Measurements from ENCODE around the gene SSBP4.
A peak's percentile ranks its signal among the peaks of the same experiment; 100 is the strongest.

The SSBP4 gene

GRCh38 chr19:18408053-18408476 lies 11.1 kb upstream of the SSBP4 start:
- H3K4me3 Mint-ChIP-seq = no peak overlapping the region
- peaks cover 8% of the 10 kb centered on the region for H3K27me3 Mint-ChIP-seq
- no peaks in the 10 kb centered on the region for H3K9me3 Mint-ChIP-seq
- no peaks in the 10 kb centered on the region for H3K36me3 Mint-ChIP-seq (ENCODE audit: low read depth)
- H3K27ac Mint-ChIP-seq = no peak overlapping the region
- peaks cover 3% of the 10 kb centered on the region for H3K4me1 Mint-ChIP-seq (ENCODE audit: low read depth)

- Mint-ChIP-seq H3K27me3 (peaks cover 14% of the 10 kb centered on the region), H3K4me1 (ENCODE audit: low read depth) (peaks cover 39% of the 10 kb centered on the region), H3K36me3 (ENCODE audit: low read depth) (no peaks in the 10 kb centered on the region), H3K27ac (no peak overlapping the region), H3K9me3 (no peaks in the 10 kb centered on the region), H3K4me3 (no peak overlapping the region)
These were observed 6.5 kb upstream of the SSBP4 start for GRCh38 chr19:18412610-18413239.

GRCh38 chr19:18414504-18415177 lies 4.6 kb upstream of the SSBP4 start:
- Mint-ChIP-seq H3K9me3 (no peaks in the 10 kb centered on the region), H3K4me3 (no peak overlapping the region), H3K4me1 (ENCODE audit: low read depth) (peaks cover 52% of the 10 kb centered on the region), H3K27me3 (peaks cover 23% of the 10 kb centered on the region), H3K27ac (no peak overlapping the region), H3K36me3 (ENCODE audit: low read depth) (no peaks in the 10 kb centered on the region)

GRCh38 chr19:18415178-18415867 lies 3.9 kb upstream of the SSBP4 start:
- Mint-ChIP-seq H3K27ac (peak overlapping the region; percentile 63), H3K4me3 (peak overlapping the region; percentile 66), H3K36me3 (ENCODE audit: low read depth) (no peaks in the 10 kb centered on the region), H3K27me3 (peaks cover 23% of the 10 kb centered on the region), H3K9me3 (no peaks in the 10 kb centered on the region), H3K4me1 (ENCODE audit: low read depth) (peaks cover 54% of the 10 kb centered on the region)

GRCh38 chr19:18416778-18417249 lies 2.4 kb upstream of the SSBP4 start:
- Mint-ChIP-seq H3K27me3 (peaks cover 20% of the 10 kb centered on the region), H3K27ac (peak overlapping the region; percentile 81), H3K4me3 (peak overlapping the region; percentile 75), H3K4me1 (ENCODE audit: low read depth) (peaks cover 66% of the 10 kb centered on the region), H3K36me3 (ENCODE audit: low read depth) (no peaks in the 10 kb centered on the region), H3K9me3 (no peaks in the 10 kb centered on the region)

- H3K4me3 Mint-ChIP-seq = peak overlapping the region; percentile 75
- H3K36me3 Mint-ChIP-seq (ENCODE audit: low read depth) = no peaks in the 10 kb centered on the region
- peak overlapping the region; percentile 71 for H3K27ac Mint-ChIP-seq
- peaks cover 20% of the 10 kb centered on the region for H3K27me3 Mint-ChIP-seq
- no peaks in the 10 kb centered on the region for H3K9me3 Mint-ChIP-seq
- H3K4me1 Mint-ChIP-seq (ENCODE audit: low read depth) = peaks cover 72% of the 10 kb centered on the region
These were observed 1.8 kb upstream of the SSBP4 start for GRCh38 chr19:18417250-18418028.

GRCh38 chr19:18418029-18418482 lies 1.1 kb upstream of the SSBP4 start:
- Mint-ChIP-seq H3K27ac (peak overlapping the region; percentile 65), H3K9me3 (no peaks in the 10 kb centered on the region), H3K4me1 (ENCODE audit: low read depth) (peaks cover 78% of the 10 kb centered on the region), H3K27me3 (peaks cover 15% of the 10 kb centered on the region), H3K36me3 (ENCODE audit: low read depth) (no peaks in the 10 kb centered on the region), H3K4me3 (peak overlapping the region; percentile 74)

GRCh38 chr19:18418483-18419194 lies 559 bp upstream of the SSBP4 start:
- H3K4me1 Mint-ChIP-seq (ENCODE audit: low read depth) = peaks cover 82% of the 10 kb centered on the region
- H3K27ac Mint-ChIP-seq = peak overlapping the region; percentile 65
- no peaks in the 10 kb centered on the region for H3K36me3 Mint-ChIP-seq (ENCODE audit: low read depth)

GRCh38 chr19:18419699-18420460 lies 682 bp downstream of the SSBP4 start:
- Mint-ChIP-seq H3K27ac (peak overlapping the region; percentile 79), H3K27me3 (peaks cover 9% of the 10 kb centered on the region), H3K4me1 (ENCODE audit: low read depth) (peaks cover 79% of the 10 kb centered on the region), H3K4me3 (peak overlapping the region; percentile 94), H3K36me3 (ENCODE audit: low read depth) (no peaks in the 10 kb centered on the region), H3K9me3 (no peaks in the 10 kb centered on the region)

More at GRCh38 chr19:18418483-18419194, 559 bp upstream of the SSBP4 start:
- Mint-ChIP-seq H3K27me3 (peaks cover 15% of the 10 kb centered on the region), H3K9me3 (no peaks in the 10 kb centered on the region), H3K4me3 (peak overlapping the region; percentile 74)

GRCh38 chr19:18420930-18421329 lies 1.7 kb downstream of the SSBP4 start:
- H3K27ac Mint-ChIP-seq = no peak overlapping the region
- H3K4me1 Mint-ChIP-seq (ENCODE audit: low read depth) = peaks cover 72% of the 10 kb centered on the region
- H3K27me3 Mint-ChIP-seq = peaks cover 9% of the 10 kb centered on the region
- H3K9me3 Mint-ChIP-seq = no peaks in the 10 kb centered on the region
- no peaks in the 10 kb centered on the region for H3K36me3 Mint-ChIP-seq (ENCODE audit: low read depth)
- peak overlapping the region; percentile 94 for H3K4me3 Mint-ChIP-seq

- Mint-ChIP-seq H3K9me3 (no peaks in the 10 kb centered on the region), H3K27me3 (peaks cover 9% of the 10 kb centered on the region), H3K4me1 (ENCODE audit: low read depth) (peaks cover 69% of the 10 kb centered on the region), H3K4me3 (peak overlapping the region; percentile 94), H3K36me3 (ENCODE audit: low read depth) (no peaks in the 10 kb centered on the region), H3K27ac (peak overlapping the region; percentile 89)
These were observed 2.3 kb downstream of the SSBP4 start for GRCh38 chr19:18421371-18421959.

- H3K27ac Mint-ChIP-seq = peak overlapping the region; percentile 89
- H3K4me1 Mint-ChIP-seq (ENCODE audit: low read depth) = peaks cover 59% of the 10 kb centered on the region
- no peaks in the 10 kb centered on the region for H3K36me3 Mint-ChIP-seq (ENCODE audit: low read depth)
- peak overlapping the region; percentile 94 for H3K4me3 Mint-ChIP-seq
- peaks cover 9% of the 10 kb centered on the region for H3K27me3 Mint-ChIP-seq
- H3K9me3 Mint-ChIP-seq = no peaks in the 10 kb centered on the region
These were observed 3.5 kb downstream of the SSBP4 start for GRCh38 chr19:18422530-18423191.

Measured in stimulated activated naive CD8-positive, alpha-beta T cell treated with anti-CD3 and anti-CD28 coated beads, Interleukin-15, Interleukin-2, amounts not matched to agents 100 ng/mL and 50 ng/mL, for 24 hours (primary cell).